Hematopoietic multipotent progenitor cell (in vitro differentiated cells): ENCODE data around the gene MAP3K3. TPM values are rescaled to one million over a fixed set of nuclear protein-coding genes. Genes with fewer than 3 reads are reported as not detected.
"Not testable (repeated sequence)": the region's sequence is repeated elsewhere in the genome, so short reads cannot be mapped to it uniquely, and the experiment has no call there.

Source experiments
- DNase-seq, 3 donors: peaks; one replicate each; pipeline ENCODE4 v3.0.0-alpha.2; 2011 to 2015; ENCODE audit warnings: low read depth in 2 of 3, low spot score in 2 of 3
- total RNA-seq: library from RNA; depleted of rRNA; stranded (reverse); fragments of >200 nt; gene quantifications from one replicate; pipeline ENCODE4 v1.2.3, GENCODE V29; 2012

MAP3K3 gene
- total RNA-seq, 1 donor = 68.1 TPM

DNA sequence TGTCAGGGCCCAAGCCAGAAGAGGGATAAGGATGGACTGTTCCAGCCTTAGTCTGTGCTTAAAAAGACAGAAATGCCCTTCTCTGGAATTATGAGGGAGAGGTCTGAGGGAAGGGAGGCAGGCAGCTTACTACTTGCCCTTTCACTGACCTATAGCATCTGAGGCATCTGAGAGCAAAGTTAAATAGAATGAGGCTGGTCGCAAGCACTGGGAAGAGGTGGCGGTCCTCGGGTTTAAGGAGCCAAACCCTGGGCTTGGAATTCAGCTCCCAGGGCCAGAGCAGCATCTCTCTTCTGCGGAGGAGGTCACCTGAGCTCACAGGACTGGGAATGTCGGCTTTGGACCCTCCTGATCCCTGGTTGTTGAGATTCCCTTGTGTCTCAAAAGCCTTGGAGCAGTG lies 80.8 kb downstream of the MAP3K3 start:
- DNase-seq = no peak

DNA sequence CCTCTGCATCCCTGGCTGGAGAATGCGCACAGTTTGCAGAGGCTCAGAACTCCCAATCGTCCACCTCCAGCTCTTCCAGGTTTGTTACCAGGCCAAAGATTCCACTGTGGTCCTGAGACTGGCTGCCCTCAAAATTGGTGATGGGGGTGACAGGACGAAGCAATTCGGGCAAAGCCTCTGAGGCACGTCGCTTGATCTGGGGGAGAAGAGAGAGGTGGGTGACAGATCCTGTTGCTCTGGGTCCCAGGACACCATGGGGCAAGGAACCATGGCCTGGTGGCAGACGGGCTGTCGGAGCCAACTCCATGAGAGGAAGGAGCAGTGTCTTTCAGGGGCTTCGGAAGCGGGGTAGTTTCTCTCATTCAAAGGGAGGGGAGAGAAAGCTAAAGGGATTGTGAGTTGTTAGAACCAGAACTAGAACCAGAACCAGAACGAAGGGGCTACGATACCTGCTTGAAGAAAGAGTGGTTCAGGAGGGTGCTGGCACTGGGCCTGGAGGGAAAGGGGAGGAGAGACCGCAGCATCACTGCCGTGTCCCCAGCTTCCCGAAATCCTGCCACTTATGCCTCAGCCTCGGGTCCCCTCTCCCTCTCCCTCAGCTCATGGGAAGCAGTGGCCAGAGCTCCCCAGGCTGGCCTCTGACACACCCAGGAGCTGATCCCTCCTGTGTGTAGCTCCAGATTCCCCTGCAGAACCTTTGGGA lies 81.5 kb downstream of the MAP3K3 start:
- no peak for DNase-seq

DNA sequence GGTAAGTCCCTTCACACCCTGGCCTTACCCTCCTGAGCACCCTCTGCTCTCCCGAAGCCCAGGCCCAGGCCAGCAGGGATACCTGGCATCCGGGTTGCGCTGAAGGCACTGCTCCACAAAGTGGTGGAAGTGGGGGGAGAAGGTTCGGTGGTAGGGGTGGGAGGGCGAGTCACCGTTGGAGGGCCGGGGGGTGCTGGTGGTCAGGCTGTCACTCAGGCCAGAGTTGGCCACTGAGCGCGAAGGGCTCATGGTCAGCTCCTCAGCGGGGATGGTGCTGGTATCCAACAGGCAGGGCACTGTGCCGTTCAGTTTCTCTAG lies 82.0 kb downstream of the MAP3K3 start:
- DNase-seq = no peak

DNA sequence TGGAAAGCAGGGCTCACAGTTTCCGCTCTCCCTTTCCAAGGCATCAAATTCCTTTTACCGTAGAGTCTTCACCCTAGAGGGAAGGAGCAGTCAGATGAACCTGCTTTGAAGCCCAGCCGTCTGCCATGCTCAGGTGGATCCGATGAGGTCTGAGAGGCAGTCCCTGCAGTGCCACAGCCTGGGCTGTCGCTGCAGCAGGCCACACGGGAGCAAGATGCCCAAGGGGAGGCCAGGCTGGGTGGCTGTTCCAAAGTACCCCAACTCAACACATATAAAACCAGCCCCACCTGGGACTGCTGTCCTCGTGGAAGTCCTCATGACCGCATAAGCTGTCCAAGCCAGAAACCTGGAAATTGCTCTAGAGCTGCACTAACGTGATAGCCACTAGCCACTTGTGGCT lies 82.6 kb downstream of the MAP3K3 start:
- DNase-seq = no peak

DNA sequence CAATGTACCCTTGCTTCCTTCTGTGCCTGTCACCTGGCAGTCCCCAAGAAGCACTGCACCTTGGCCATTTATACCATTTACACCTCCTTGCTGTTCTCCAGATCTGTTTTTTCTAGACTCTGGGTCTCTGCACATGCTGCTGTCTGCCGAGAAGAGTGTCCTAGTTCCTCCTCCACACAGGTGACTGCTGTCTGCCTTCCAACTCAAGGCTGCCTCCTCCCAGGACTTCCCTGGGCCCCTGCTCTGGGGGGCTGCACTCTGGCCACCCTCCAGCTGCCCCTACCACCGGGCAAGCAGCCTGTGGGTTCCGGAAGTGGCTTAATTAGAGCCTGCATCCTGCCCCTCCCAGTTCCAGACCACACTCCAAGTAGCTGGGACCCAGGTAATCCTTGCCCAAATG lies 83.4 kb downstream of the MAP3K3 start:
- DNase-seq = no peak

DNA sequence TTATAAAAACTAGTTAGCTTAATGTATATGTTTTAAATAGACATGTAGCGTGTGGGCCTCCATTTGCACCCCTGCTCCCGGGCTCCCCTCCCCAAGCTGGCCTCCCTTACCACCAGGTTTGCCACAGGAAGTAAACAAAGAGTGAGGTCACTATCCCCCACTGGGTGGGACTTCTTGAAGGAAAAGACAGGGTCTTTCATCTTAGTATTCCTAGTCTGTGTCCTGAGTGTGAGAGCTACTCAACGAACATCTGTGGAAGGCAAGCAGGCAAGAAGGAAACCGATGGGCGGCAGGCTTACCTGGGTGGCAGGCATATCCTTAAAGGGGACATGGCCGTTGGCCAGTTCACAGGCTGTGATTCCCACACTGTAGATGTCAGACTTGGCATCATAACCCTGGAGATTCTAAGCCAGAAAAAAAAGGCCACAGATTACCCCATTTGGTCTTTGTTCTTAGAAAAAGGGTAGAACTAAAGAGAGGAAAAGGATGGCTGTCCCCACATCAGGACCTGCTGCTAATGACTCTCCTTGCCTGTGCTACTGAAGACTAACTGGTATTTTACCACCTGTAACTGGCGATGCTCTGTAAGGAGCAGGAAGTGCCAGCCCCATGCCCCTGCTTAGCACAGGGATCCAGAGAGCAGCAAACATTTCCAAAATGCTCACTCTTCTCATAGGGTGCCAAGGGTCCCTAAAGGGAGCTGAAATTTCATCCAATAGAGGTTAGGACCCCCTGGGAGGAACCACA lies 84.3 kb downstream of the MAP3K3 start:
- no peak for DNase-seq

DNA sequence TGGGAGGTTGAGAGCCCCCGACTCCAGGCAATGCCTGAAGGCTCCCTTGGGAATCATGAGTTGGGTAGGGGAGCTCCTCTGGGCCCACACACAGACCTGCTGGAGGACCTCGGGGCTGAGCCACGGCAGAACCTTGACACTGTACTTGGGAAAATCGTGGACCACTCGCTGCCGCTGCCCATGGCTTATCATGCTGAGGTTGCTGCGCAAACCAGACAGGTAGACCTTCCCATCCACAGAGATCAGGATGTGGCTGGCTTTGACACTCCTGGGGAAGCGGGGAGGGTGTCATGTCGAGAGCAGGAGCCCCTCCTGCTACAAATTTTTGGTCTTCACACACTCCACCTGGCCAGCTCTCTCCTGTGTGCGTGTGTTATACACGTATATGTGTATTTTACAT lies 84.9 kb downstream of the MAP3K3 start:
- no peak for DNase-seq

DNA sequence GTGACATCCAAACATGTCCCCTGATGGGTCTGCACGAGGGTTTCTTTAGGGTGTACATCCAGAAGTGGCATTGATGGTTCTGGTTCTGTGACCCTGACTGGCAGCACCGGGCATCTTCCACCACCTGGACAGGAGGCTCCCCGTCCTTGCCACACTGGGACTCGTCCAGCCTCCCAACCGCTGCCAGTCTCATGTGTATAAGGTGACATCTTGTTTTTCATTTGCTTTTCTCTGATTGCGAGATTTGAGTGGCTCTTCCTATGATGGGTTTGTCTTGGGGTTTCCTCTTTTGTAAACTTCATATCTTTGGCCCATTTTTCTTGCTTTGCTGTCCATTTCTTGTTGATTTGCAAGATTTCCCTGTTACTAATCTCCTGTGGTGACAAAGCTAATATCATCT lies 86.9 kb downstream of the MAP3K3 start:
- DNase-seq = no peak

DNA sequence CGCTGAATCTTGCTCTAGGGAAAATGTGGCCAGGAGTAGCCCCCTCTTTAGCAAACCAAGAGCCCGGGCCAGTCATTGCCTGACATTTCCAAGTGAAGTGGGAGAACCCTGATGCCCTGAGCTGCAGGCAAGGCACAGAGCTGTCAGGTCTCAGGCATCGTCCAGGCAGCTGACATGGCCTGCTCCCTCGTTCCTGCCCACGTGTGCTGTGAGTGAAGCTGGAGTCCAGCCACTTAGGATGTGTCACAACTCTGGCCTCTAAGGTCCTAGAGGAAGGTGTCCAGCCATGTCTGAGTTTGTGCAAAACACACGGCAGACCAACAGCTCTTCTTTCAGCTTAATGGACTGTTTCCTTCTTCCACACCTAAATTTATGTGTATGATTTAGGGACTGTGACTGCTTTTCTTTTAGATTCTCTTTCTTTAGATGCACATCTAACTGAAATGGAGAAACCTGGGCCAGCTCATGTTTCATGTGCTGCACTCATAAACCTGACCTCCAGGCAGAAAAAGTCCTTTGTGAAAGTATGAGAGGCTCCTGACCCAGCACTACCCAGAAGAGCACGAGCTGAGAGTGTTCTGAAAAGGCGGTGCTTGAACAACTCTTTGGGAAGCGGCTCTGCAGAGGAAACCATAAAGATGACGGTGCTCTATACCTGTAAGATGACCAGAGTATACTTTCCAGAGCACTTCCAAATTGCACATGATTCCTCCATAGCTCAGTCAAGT lies 92.5 kb downstream of the MAP3K3 start:
- DNase-seq = no peak

DNA sequence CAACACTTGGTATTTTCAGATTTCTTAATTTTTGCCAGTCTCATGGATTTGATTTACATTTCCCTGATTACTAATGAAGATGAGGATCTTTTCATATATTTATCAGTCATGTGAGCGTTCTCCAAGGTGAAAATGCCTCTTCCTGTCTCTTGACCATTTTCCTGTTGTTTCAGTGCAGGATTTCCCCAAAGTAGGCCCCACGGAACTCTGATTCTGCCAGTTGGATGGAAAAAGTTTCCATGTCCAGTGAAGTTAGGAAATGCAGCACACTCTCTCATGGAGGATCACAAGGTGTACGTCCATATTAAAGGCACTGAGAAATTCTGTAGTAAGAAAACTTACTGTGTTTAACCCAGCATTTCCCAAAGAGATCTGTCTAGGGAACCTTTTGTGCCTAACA lies 94.2 kb downstream of the MAP3K3 start:
- no peak for DNase-seq

DNA sequence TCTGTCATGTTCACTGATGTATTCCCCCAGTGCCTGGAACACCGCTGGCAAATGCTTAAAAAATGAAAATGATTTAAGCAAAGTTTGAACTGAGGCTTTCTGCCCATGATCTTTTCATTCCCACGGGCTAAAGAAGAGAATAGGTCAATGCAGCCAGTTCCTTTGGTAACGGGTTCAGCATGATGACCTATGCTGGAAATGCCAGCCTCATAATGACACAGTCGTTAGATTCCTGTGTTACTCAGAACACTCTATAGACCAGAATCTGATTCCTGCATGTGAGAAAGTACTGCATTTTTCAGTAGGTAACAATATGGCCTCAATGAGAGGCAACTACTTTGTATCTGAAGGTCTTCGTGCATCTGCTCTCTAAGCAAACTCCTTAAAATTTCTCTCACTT lies 96.8 kb downstream of the MAP3K3 start:
- no peak for DNase-seq

DNA sequence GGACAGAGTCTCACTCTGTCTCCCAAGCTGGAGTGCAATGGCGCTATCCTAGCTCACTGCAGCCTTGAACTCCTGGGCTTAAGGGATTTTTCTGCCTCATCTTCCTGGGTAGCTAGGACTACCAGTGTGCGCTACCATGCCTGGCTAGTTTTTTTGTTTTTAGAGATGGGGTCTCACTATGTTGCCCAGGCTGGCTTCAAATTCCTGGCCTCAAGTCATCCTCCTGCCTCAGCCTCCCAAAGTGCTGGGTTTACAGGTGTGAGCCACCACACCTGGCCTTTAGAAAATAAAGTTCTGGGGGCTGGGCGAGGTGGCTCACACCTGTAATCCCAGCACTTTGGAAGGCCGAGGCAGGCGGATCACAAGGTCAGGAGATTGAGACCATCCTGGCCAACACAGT lies 98.0 kb downstream of the MAP3K3 start:
- not testable (repeated sequence) for DNase-seq

DNA sequence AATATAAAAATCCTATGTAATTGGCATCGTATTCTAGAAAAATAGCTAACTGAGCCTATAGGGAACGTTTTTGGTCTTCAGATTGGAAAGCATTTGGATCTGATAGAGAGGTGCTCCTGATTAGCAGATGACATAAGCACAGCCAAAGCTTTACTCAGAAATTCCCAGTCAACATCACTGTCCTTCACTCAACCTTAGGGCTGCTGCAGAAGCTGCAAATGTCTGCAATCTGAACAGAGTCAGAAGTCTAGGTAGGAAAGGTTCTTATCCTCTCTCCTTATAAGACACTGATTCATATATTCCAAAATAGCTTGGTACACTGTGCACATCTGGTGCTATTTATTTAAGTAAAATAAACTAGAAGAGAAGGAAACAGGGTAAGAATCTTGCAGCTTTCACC lies 100.2 kb downstream of the MAP3K3 start:
- DNase-seq = no peak

DNA sequence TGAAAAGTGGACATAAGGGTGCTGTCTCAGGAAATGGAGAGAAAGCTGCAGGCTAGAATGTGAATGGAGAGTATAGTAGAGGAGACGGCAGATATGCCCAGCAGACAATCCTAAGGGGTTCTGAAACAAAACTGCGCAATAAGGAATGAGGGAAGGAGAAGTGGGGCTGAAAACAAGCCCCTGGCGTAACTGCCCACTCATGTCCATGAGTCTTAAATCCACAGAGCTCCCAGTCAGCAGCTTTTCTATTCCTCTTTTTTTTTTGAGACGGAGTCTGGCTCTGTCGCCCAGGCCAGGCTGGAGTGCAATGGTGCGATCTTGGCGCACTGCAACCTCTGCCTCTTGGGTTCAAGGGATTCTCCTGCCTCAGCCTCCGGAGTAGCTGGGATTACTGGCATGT lies 113.5 kb downstream of the MAP3K3 start:
- no peak for DNase-seq

DNA sequence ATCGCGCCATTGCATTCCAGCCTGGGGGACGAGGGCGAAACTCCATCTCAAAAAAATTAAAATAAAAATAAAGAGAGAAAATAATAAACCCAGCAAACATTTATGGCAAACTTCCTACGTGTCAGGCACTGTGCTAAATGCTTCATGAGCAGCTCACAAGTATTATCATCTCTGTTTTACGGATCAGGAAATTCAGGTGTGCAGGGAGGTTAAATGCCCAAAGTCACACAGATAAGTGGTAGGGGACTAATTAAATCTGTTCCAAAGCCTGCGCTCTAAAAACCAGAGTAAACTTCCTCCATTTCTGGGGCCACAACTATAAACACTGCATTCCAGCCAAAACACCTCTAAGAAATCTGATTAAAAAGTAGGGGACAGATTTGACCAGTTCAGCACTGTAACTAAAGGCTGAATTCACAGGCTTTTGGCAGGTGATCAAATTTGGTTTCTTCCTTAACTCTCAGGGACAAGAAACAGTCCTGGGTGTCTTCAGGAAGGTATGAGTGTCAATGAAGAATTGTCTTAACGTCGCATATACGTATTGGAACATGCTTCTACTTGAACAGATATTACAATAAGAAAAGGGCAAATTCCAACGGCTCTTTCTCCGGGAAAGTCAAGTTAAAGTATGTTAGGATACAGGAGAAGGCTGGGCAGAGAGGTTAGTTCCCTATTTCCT lies 118.4 kb downstream of the MAP3K3 start:
- DNase-seq = peak in 2 of 3 donors; percentile 11 to 22

DNA sequence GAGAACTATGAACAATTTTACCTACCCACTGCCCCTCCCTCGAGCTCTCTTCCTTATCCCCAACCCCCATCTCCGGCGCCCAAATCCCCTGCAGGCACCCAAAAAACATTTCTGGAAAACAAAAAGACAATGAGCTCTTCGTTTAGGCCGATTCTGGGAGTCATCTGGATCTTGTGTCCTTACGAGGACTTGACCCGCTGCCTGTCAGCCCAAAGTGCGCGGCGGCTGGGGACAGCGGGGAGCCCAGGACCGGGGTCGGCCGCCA lies 118.9 kb downstream of the MAP3K3 start:
- DNase-seq = no peak

DNA sequence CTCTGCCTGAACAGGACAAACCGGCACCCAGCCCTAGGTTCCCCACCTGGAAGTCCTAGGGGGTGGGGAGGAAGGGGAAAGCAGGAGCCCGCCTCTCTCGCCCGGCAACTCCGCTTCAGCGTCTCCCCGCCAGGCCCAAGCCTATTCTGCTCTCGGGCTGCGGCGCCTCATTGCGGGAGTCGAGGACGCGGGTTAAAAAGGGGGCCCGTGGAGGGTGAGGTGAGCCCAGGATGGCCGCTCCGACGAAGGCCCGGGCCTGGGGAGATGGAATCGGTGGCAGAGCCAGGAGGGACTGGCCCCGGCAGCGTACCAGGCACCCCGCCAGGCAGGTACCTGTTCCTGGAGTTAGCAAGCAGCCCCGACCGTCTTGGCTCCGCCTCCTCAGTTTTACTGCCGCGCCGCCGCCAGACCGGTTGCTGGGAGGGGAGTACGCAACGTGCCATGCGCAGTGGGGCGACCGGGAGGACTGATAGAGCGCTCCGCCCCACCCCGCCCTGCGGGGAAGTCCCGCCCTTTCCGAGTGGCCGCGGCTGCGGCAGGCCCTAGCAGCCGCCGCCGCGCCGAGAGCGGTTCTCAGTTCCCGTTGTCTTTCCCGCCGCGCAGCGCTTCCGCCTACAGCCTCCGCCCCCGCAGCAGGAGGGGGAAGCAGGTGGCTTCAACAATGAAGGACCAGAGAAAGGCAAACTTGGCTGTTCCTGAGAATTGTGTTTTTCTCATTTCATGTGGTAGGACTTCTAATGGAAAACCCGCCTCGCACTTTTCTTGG lies 119.4 kb downstream of the MAP3K3 start, which contains the start of gene STRADA:
Gene STRADA (minus strand): TSS at position 392 of the 766 bp plus-strand sequence. CDS start 13,430 bp downstream, outside the sequence.
- DNase-seq = peak; percentile 95 to 99 (median 98)
